NT2/D1 (cell line): ENCODE data around the gene PCCB.

ENCODE experiments used
- YY1 ChIP-seq: IDR thresholded peaks from 2 replicates; pipeline ENCODE4 v1.6.1; 2011; ENCODE audit not compliant: insufficient read length, insufficient read depth
- ZNF274 ChIP-seq: IDR thresholded peaks from 2 replicates; pipeline ENCODE4 v1.6.1; 2011; ENCODE audit warnings: mild to moderate bottlenecking, low read depth, low read length

DNA sequence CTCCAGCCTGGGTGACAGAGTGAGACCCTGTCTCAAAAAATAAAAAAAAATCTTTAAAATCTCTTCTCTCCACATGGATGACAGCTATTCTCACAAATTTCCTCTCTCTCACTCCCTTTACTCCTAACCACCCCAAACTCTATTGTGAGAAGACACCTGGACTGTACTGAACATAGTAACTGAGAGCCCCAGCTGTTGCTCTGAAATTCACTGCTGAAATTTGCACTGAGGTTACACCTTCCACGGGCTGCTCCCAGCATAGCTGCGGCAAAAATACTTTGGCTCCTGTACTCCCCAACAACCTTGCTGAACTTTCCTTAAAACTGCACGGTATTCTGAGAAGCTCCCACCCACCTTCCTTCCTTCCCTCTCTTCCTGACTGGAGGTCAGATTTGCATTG, 4.4 kb upstream of the PCCB start:
- TF ChIP-seq YY1 (no peak), ZNF274 (no peak)
